HFFc6 (cell line): Measurements from ENCODE around the gene GPR82. TPM values are rescaled to one million over a fixed set of nuclear protein-coding genes. Genes with fewer than 3 reads are reported as not detected.
"Not testable (repeated sequence)": the region's sequence is repeated elsewhere in the genome, so short reads cannot be mapped to it uniquely, and the experiment has no call there.

Experiments
- DNase-seq: peaks from one replicate; pipeline ENCODE4 v3.0.0-alpha.2; 2018
- H3K27ac Mint-ChIP-seq: 2 replicates; pipeline ENCODE4 v1.8.0; 2020; ENCODE audit warnings: mild to moderate bottlenecking, mixed read lengths
- H3K27me3 Mint-ChIP-seq: 2 replicates; pipeline ENCODE4 v1.8.0; 2021; ENCODE audit warnings: mild to moderate bottlenecking, moderate library complexity, mixed read lengths; ENCODE audit not compliant: insufficient read depth
- H3K36me3 Mint-ChIP-seq: 2 replicates; pipeline ENCODE4 v1.8.0; 2021; ENCODE audit warnings: low read depth, mixed read lengths
- H3K4me1 Mint-ChIP-seq: 2 replicates; pipeline ENCODE4 v1.8.0; 2020; ENCODE audit warnings: low read depth, mixed read lengths
- H3K4me3 Mint-ChIP-seq: 2 replicates; pipeline ENCODE4 v1.8.0; 2020; ENCODE audit warnings: mild to moderate bottlenecking, moderate library complexity, mixed read lengths
- H3K9me3 Mint-ChIP-seq: 2 replicates; pipeline ENCODE4 v1.8.0; 2020; ENCODE audit warnings: mild to moderate bottlenecking, mixed read lengths
- CTCF ChIP-seq: fragments of 200-600 bp; sonication (generic); IDR thresholded peaks from 2 replicates; pipeline ENCODE4 v1.5.0; 2021; ENCODE audit warnings: antibody characterized with exemption, mild to moderate bottlenecking
- total RNA-seq, 6 experiments: library from RNA; stranded (reverse); fragmentation: NEBNext Ultra II Directional; extraction: Animal tissue kit (Norgen Biotek cat#: 25700); gene quantifications; 2 replicates in 1 of 6; 3 replicates in 5 of 6; pipeline ENCODE4 v1.2.3, GENCODE V29; 2021

Gene GPR82
- total RNA-seq, 6 experiments from 2014 or later = not detected

GRCh38 chrX:41708486-41708885, 15.5 kb upstream of the GPR82 start:
- TF ChIP-seq CTCF = peak; percentile 10; the same call in 1 of the 2 replicates
- no peak for DNase-seq
- Mint-ChIP-seq H3K9me3 (no peaks in the 10 kb centered on the region), H3K27ac (no peak overlapping the region), H3K36me3 (no peaks in the 10 kb centered on the region), H3K4me3 (no peak overlapping the region), H3K27me3 (no peaks in the 10 kb centered on the region), H3K4me1 (no peaks in the 10 kb centered on the region)

- Mint-ChIP-seq H3K36me3 (no peaks in the 10 kb centered on the region), H3K27ac (no peak overlapping the region), H3K27me3 (no peaks in the 10 kb centered on the region), H3K4me3 (no peak overlapping the region), H3K4me1 (no peaks in the 10 kb centered on the region), H3K9me3 (no peaks in the 10 kb centered on the region)
- no peak for DNase-seq
- TF ChIP-seq CTCF = no peak
Measured at GRCh38 chrX:41711021-41711667, 12.8 kb upstream of the GPR82 start.

GRCh38 chrX:41716222-41716621, 7.8 kb upstream of the GPR82 start:
- peaks cover 5% of the 10 kb centered on the region; the same call in 1 of the 2 replicates for H3K4me1 Mint-ChIP-seq
- peaks cover 15% of the 10 kb centered on the region; the same call in 1 of the 2 replicates for H3K9me3 Mint-ChIP-seq
- H3K36me3 Mint-ChIP-seq = peaks cover 6% of the 10 kb centered on the region; the same call in 1 of the 2 replicates
- H3K4me3 Mint-ChIP-seq = no peak overlapping the region
- no peak for DNase-seq
- TF ChIP-seq CTCF = no peak
- H3K27me3 Mint-ChIP-seq = no peaks in the 10 kb centered on the region; the same call in 1 of the 2 replicates
- no peak overlapping the region for H3K27ac Mint-ChIP-seq

- no peak for DNase-seq
- no peaks in the 10 kb centered on the region; the same call in 1 of the 2 replicates for H3K27me3 Mint-ChIP-seq
- peaks cover 6% of the 10 kb centered on the region; the same call in 1 of the 2 replicates for H3K36me3 Mint-ChIP-seq
- H3K4me3 Mint-ChIP-seq = no peak overlapping the region
- no peak overlapping the region; the same call in 1 of the 2 replicates for H3K27ac Mint-ChIP-seq
- H3K4me1 Mint-ChIP-seq = peaks cover 5% of the 10 kb centered on the region; the same call in 1 of the 2 replicates
- no peak for TF ChIP-seq CTCF
- peaks cover 15% of the 10 kb centered on the region; the same call in 1 of the 2 replicates for H3K9me3 Mint-ChIP-seq
Measured at GRCh38 chrX:41716767-41717473, 7.1 kb upstream of the GPR82 start.

GRCh38 chrX:41718481-41719235, 5.3 kb upstream of the GPR82 start:
- no peak for TF ChIP-seq CTCF
- Mint-ChIP-seq H3K9me3 (peaks cover 15% of the 10 kb centered on the region; the same call in 1 of the 2 replicates), H3K4me3 (no peak overlapping the region), H3K27ac (no peak overlapping the region), H3K36me3 (peaks cover 6% of the 10 kb centered on the region; the same call in 1 of the 2 replicates), H3K27me3 (no peaks in the 10 kb centered on the region; the same call in 1 of the 2 replicates), H3K4me1 (peaks cover 18% of the 10 kb centered on the region)
- DNase-seq = no peak

- not testable (repeated sequence) for DNase-seq, H3K4me3 Mint-ChIP-seq, H3K27me3 Mint-ChIP-seq, H3K27ac Mint-ChIP-seq, H3K36me3 Mint-ChIP-seq
- peaks cover 15% of the 10 kb centered on the region; the same call in 1 of the 2 replicates for H3K9me3 Mint-ChIP-seq
- peaks cover 18% of the 10 kb centered on the region for H3K4me1 Mint-ChIP-seq
Measured at GRCh38 chrX:41719610-41720009, 4.4 kb upstream of the GPR82 start.
